Measurements from ENCODE around the gene THAP4.

DNA sequence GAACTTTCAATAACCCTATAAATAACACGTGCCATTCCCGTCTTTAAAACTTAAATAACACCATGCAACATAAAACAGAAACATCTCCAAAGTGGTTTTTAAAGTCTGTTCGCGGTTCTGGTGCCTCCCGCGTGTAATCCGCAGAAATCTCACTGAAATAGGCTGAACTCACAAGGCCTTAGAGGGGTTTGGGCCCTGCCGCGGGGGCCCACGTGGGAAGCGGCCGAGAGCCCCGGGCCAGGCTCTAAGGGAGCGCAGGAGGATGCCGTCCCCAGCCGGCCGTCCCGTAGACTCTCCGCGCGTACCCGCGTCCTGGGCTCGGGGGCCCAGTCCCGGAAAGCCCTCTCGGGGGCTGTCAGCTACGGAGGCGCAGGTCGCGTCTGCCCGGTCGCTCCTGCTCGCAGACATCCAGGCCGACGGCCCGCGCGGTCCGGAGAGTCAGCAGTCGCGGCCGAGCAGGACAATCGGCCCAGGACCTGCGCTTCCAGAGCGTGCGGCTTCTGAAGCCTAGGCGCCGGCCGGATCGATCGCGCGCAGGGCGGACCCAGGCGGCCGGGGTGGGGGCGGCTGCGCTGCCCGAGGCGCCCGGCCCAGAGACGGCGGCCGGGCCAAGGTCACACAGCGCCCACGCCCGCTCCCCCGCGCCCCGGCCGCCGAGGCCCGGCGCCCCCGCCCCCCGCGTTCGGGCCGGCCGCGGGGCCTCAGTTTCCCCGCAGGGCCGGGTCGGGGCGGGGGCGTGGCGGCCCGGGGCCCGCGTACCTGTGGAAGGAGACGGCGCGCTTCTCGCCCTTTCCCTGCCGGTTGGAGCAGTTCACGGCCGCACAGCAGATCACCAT lies 558 bp downstream of the THAP4 start:
- TF ChIP-seq, protein P1, sequence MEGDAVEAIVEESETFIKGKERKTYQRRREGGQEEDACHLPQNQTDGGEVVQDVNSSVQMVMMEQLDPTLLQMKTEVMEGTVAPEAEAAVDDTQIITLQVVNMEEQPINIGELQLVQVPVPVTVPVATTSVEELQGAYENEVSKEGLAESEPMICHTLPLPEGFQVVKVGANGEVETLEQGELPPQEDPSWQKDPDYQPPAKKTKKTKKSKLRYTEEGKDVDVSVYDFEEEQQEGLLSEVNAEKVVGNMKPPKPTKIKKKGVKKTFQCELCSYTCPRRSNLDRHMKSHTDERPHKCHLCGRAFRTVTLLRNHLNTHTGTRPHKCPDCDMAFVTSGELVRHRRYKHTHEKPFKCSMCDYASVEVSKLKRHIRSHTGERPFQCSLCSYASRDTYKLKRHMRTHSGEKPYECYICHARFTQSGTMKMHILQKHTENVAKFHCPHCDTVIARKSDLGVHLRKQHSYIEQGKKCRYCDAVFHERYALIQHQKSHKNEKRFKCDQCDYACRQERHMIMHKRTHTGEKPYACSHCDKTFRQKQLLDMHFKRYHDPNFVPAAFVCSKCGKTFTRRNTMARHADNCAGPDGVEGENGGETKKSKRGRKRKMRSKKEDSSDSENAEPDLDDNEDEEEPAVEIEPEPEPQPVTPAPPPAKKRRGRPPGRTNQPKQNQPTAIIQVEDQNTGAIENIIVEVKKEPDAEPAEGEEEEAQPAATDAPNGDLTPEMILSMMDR (conservative IDR thresholded peaks at IDR 0.05) = no peak
- peak; percentile 95 for TF ChIP-seq ZFX (IDR thresholded peaks at IDR 0.05)
